Peyer's patch (tissue), 4 donors: ENCODE data around the gene EXOG. TPM values are rescaled to one million over a fixed set of nuclear protein-coding genes. Genes with fewer than 3 reads are reported as not detected.

ENCODE experiments used
- DNase-seq, 3 donors: peaks; one replicate each; pipeline ENCODE4 v3.0.0-alpha.2; 2017 to 2019
- H3K27ac ChIP-seq, 4 donors: fragments of 200-600 bp; sonication (generic); one replicate each; pipeline ENCODE4 v1.5.1; 2016 to 2019
- H3K27me3 ChIP-seq, 2 donors: fragments of 200-600 bp; sonication (generic); one replicate each; pipeline ENCODE4 v1.5.1; 2019
- H3K36me3 ChIP-seq, 3 donors: fragments of 200-600 bp; sonication (generic); one replicate each; pipeline ENCODE4 v1.5.1; 2016 to 2019
- H3K4me1 ChIP-seq, 4 donors: fragments of 200-600 bp; sonication (generic); one replicate each; pipeline ENCODE4 v1.5.1; 2016 to 2019
- H3K4me3 ChIP-seq, 4 donors: fragments of 200-600 bp; sonication (generic); 1 replicate in 3 of 4; 2 replicates in 1 of 4; pipeline ENCODE4 v1.5.1; 2016 to 2019; ENCODE audit warnings: mild to moderate bottlenecking in 1 of 4
- H3K9me3 ChIP-seq, 4 donors: fragments of 200-600 bp; sonication (generic); one replicate each; pipeline ENCODE4 v1.5.1; 2016 to 2019; ENCODE audit warnings: mild to moderate bottlenecking in 1 of 4
- CTCF ChIP-seq, 6 experiments: fragments of 450-650 bp in 4 of 6; fragments of 200-600 bp in 2 of 6; sonication (generic) in 1 of 6; IDR thresholded peaks; one replicate each; pipeline ENCODE4 v1.5.1; 2017 to 2019; ENCODE audit warnings: antibody characterized with exemption in 6 of 6, mild to moderate bottlenecking in 3 of 6, moderate library complexity in 1 of 6
- POLR2A ChIP-seq, 2 donors: fragments of 450-650 bp; IDR thresholded peaks; one replicate each; pipeline ENCODE4 v1.5.1; 2017; ENCODE audit warnings: antibody characterized with exemption in 2 of 2, mild to moderate bottlenecking in 2 of 2, moderate library complexity in 2 of 2
- total RNA-seq, 4 donors: library from RNA; depleted of rRNA; stranded (reverse); fragments of >200 nt; gene quantifications; one replicate each; pipeline ENCODE4 v1.1.0, GENCODE V29; 2016

Gene EXOG
- total RNA-seq, 4 donors from 2014 or later, result 11.4 to 44.6 (median 17.2) TPM

DNA sequence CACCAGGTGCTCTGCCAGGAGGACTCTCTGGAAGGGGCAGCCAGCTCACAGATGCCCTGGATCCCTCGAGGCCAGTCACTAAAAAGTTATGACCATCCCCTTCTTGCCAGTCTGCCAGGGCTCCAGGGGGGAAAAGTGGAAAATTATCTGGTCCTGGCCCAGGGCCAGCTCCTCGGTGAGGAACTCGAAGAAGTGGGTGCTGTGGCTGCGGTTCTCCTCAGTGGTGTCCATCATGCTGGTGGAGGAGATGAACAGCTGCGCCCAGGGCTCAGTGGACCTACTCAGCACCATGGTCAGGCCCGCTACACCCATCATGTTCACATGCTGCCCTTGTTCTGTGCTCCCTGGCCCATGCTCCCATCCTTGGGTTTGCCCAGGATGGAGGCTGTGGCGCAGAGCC is 19.2 kb downstream of the EXOG start:
- peaks cover 0 to 7% (median 0%) of the 10 kb centered on the region in 3 donors for H3K36me3 ChIP-seq
- H3K27ac ChIP-seq, result no peak overlapping the region
- H3K4me1 ChIP-seq, result no peaks in the 10 kb centered on the region
- no peaks in the 10 kb centered on the region for H3K9me3 ChIP-seq
- no peaks in the 10 kb centered on the region for H3K27me3 ChIP-seq
- no peak for DNase-seq
- no peak for TF ChIP-seq POLR2A (IDR thresholded peaks at IDR 0.05)
- no peak for TF ChIP-seq CTCF (IDR thresholded peaks at IDR 0.05)
- no peak overlapping the region for H3K4me3 ChIP-seq

- H3K4me3 ChIP-seq, result no peak overlapping the region
- TF ChIP-seq POLR2A (IDR thresholded peaks at IDR 0.05) (no peak), CTCF (IDR thresholded peaks at IDR 0.05) (no peak)
- DNase-seq, result no peak
- H3K9me3 ChIP-seq, result no peaks in the 10 kb centered on the region
- H3K27me3 ChIP-seq, result no peaks in the 10 kb centered on the region
- H3K4me1 ChIP-seq, result no peaks in the 10 kb centered on the region
- peaks cover 0 to 4% (median 0%) of the 10 kb centered on the region in 3 donors for H3K36me3 ChIP-seq
- no peak overlapping the region for H3K27ac ChIP-seq
Measured at GRCh38 chr3:38516669-38517068, 20.5 kb downstream of the EXOG start.

DNA sequence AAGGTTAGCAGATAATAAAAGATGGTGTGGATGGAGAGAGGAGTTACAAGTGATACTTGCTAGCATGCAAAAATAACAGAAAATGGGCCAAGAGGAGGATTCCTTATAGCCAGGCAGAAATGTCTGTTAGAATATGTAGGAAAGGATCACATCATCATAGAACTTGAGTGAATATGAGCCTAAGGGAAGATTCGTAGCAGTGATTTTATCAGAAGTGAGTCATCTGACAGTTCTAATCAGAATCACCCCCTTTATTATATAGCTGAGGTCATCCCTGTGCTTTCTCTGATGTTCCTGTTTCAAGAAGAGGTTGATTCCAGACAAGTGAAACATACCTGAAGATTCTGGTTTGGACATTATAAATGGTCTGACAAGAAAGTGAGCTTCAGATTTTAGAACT is 22.9 kb downstream of the EXOG start:
- Histone ChIP-seq H3K4me1 (no peaks in the 10 kb centered on the region), H3K27ac (no peak overlapping the region), H3K9me3 (no peaks in the 10 kb centered on the region), H3K4me3 (no peak overlapping the region), H3K36me3 (peaks cover 0 to 8% (median 0%) of the 10 kb centered on the region in 3 donors), H3K27me3 (no peaks in the 10 kb centered on the region)
- TF ChIP-seq POLR2A (IDR thresholded peaks at IDR 0.05) (no peak), CTCF (IDR thresholded peaks at IDR 0.05) (no peak)
- DNase-seq, result no peak

- H3K9me3 ChIP-seq, result no peaks in the 10 kb centered on the region
- H3K4me3 ChIP-seq, result no peak overlapping the region
- H3K27me3 ChIP-seq, result no peaks in the 10 kb centered on the region
- peak overlapping the region in 1 of 4 donors; percentile 19 for H3K27ac ChIP-seq
- H3K36me3 ChIP-seq, result peaks cover 0 to 15% (median 0%) of the 10 kb centered on the region in 3 donors
- H3K4me1 ChIP-seq, result no peaks in the 10 kb centered on the region
- TF ChIP-seq POLR2A (IDR thresholded peaks at IDR 0.05) (no peak), CTCF (IDR thresholded peaks at IDR 0.05) (no peak)
- DNase-seq, result peak in 1 of 3 donors; percentile 28
Measured at GRCh38 chr3:38519651-38520050, 23.5 kb downstream of the EXOG start.

DNA sequence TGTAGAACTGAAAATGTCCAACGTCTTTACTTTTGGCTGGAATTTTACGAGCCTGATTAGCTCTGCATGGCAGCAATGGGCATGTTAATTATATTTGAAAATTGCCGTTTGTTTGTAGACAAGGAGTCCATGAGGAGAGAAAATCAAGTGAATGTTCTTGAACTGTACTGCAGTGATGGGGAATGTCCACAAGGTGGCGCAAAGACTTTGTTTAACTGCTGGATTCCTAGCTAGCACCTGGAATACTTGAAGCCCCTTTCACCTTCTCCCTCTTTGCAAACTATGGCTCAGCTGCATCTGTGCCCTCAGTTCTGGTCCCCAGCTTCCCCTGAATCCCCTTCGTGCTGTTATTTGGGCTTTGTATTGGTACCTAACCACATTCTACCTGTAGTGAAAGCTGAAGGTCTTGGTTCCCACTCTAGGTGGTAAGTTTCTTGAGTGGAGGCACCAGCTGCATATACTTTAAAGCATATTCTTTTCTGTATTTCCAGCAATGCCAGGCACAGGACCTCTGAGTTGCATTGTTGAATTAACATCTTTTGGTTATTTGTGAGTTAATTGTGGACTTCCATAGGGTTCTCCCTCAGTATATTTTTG is 25.3 kb downstream of the EXOG start:
- Histone ChIP-seq H3K9me3 (no peaks in the 10 kb centered on the region), H3K36me3 (peaks cover 0 to 26% (median 0%) of the 10 kb centered on the region in 3 donors), H3K27ac (no peak overlapping the region), H3K4me3 (no peak overlapping the region), H3K4me1 (no peaks in the 10 kb centered on the region), H3K27me3 (no peaks in the 10 kb centered on the region)
- no peak for TF ChIP-seq POLR2A (IDR thresholded peaks at IDR 0.05)
- TF ChIP-seq CTCF (IDR thresholded peaks at IDR 0.05), result peak; percentile 77 to 95 (median 82)
- DNase-seq, result peak in 2 of 3 donors; percentile 66 to 87
